ENCODE results near the gene ARID1B.

ARID1B gene

DNA sequence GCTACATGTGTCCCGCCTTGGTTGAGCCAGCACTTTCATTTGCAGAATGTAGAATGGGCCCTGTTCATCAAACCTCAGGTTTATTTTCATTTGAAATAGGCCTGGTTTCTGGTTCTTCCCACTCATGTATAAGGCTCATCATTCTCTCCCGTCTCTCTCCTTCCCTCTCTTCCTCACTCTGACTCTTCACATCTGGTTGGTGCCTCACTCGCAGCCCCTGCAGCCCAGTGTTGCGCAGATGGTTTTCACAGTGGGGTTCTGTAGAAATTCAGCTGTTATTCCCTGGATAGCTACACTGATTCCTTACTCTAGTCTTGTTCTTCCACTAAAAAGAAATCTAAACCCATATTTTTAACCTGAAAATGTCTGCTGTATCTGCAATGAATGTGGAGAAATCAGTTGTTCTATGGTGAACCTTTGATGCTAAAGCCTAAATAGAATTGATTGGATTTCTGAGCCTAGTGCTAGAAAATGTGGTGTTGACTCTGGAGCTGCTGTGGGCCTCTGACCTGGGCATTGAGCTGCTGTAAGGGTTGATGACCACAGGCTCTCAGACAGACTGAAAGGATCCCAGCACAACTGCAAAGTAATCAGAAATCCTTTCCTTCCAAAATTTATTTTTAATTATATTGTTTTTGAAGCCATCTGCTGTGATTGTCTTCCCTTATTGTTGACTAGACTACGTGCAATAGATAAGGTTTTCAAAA is 395.8 kb downstream of the ARID1B start:
- no peak overlapping the region for H3K4me3 Mint-ChIP-seq
- DNase-seq (ENCODE audit: low spot score in 2 of 2) (no peak), ATAC-seq (ENCODE audit: low read depth) (no peak)
- no peaks in the 10 kb centered on the region for H3K4me1 Mint-ChIP-seq
- H3K36me3 Mint-ChIP-seq, result peaks cover 17% of the 10 kb centered on the region
- H3K27ac Mint-ChIP-seq, result no peak overlapping the region
- no peaks in the 10 kb centered on the region for H3K9me3 Mint-ChIP-seq
- no peaks in the 10 kb centered on the region for H3K27me3 Mint-ChIP-seq

DNA sequence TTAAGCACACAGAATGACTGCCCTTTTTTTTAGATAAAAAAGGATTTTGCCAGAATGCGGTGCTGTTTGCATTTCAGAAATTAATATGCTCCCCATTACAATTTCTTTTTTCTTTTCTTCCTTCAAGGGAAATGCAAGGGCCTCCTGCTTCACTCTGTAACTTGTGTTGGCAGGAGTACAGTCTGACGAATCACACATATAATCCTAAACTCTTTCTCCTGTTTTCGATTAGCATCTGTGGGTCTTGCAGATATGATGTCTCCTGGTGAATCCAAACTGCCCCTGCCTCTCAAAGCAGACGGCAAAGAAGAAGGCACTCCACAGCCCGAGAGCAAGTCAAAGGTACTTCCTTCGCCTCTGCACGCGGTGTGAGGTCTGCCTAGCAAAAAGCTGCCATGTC is 396.6 kb downstream of the ARID1B start:
- Mint-ChIP-seq H3K36me3 (peaks cover 13% of the 10 kb centered on the region), H3K27ac (no peak overlapping the region), H3K4me1 (no peaks in the 10 kb centered on the region), H3K9me3 (no peaks in the 10 kb centered on the region), H3K4me3 (no peak overlapping the region), H3K27me3 (no peaks in the 10 kb centered on the region)
- no peak for DNase-seq (ENCODE audit: low spot score in 2 of 2)
- ATAC-seq (ENCODE audit: low read depth), result no peak

GRCh38 chr6:157174731-157175130 is 397.6 kb downstream of the ARID1B start:
- DNase-seq (ENCODE audit: low spot score in 2 of 2) (no peak), ATAC-seq (ENCODE audit: low read depth) (no peak)
- H3K27me3 Mint-ChIP-seq, result no peaks in the 10 kb centered on the region
- no peak overlapping the region for H3K27ac Mint-ChIP-seq
- peaks cover 13% of the 10 kb centered on the region for H3K36me3 Mint-ChIP-seq
- H3K4me1 Mint-ChIP-seq, result no peaks in the 10 kb centered on the region
- H3K9me3 Mint-ChIP-seq, result no peaks in the 10 kb centered on the region
- H3K4me3 Mint-ChIP-seq, result no peak overlapping the region

- Mint-ChIP-seq H3K36me3 (peaks cover 12% of the 10 kb centered on the region), H3K27ac (no peak overlapping the region), H3K27me3 (no peaks in the 10 kb centered on the region), H3K4me1 (no peaks in the 10 kb centered on the region), H3K4me3 (no peak overlapping the region), H3K9me3 (no peaks in the 10 kb centered on the region)
- ATAC-seq (ENCODE audit: low read depth) (no peak), DNase-seq (ENCODE audit: low spot score in 2 of 2) (no peak)
Measured at GRCh38 chr6:157177731-157178336, 400.7 kb downstream of the ARID1B start.

DNA sequence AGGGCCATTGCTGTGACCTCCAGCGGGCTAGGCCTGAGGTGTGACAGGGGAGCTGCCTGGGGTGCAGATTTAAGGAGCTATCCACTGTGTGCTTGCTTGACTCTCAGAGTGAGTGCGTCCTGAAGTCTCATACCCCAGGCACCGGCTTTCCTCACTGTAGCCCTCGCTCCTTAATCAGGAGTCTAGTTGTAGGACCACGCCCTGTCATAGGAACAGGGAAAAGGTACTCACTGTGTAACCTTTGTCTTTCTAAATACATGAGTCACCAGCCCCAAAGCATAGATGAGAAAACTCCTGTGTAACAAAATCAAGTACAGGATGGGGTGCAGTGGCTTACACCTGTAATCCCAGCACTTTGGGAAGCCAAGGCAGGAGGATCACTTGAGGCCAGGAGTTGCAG is 404.5 kb downstream of the ARID1B start:
- Mint-ChIP-seq H3K4me1 (no peaks in the 10 kb centered on the region), H3K9me3 (no peaks in the 10 kb centered on the region), H3K27ac (no peak overlapping the region), H3K4me3 (no peak overlapping the region), H3K27me3 (no peaks in the 10 kb centered on the region), H3K36me3 (peaks cover 13% of the 10 kb centered on the region)
- ATAC-seq (ENCODE audit: low read depth) (no peak), DNase-seq (ENCODE audit: low spot score in 2 of 2) (no peak)

DNA sequence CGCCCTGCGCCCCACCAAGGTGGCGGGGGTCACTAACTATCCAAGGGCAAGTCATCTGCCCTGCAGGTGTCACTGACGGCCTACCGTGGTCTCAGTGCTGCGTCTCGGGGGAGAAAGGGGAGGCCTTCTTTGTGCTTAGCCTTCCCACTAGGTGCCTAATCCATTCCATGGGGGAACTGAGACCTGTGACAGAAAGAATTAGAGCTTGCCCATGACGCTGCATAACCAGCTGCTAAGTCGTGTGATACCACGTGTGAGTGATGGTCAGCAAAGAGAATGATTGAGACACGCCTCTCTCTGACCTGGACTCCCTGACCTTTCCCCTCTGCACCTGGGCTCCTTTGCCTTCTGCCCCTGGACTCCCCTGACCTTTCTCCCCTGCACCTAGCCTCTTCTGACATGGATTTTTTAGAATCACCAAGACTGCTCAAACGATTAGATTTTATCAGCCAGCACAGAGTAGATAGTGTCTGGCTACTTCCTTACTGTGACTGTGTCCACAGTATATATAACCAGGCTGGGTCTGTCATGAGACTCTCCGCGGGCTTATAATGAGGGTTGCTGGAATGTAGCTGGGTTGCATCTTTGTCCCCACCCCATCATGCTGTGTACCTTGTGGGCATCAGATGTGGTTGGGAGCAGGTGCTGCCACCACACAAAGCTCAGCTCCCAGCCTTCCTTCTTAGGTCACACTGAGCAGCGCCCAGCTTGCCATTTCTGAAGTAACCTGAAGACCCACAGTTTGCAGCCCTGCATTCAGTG is 405.5 kb downstream of the ARID1B start:
- peaks cover 13% of the 10 kb centered on the region for H3K36me3 Mint-ChIP-seq
- H3K27me3 Mint-ChIP-seq, result no peaks in the 10 kb centered on the region
- no peak overlapping the region for H3K4me3 Mint-ChIP-seq
- peak overlapping the region; percentile 51 for H3K27ac Mint-ChIP-seq
- no peak for ATAC-seq (ENCODE audit: low read depth)
- no peak for DNase-seq (ENCODE audit: low spot score in 2 of 2)
- no peaks in the 10 kb centered on the region for H3K4me1 Mint-ChIP-seq
- H3K9me3 Mint-ChIP-seq, result no peaks in the 10 kb centered on the region

GRCh38 chr6:157184202-157185015 is 407.2 kb downstream of the ARID1B start:
- H3K4me1 Mint-ChIP-seq, result no peaks in the 10 kb centered on the region
- no peaks in the 10 kb centered on the region for H3K9me3 Mint-ChIP-seq
- peaks cover 13% of the 10 kb centered on the region for H3K36me3 Mint-ChIP-seq
- peak; percentile 84 for ATAC-seq (ENCODE audit: low read depth)
- no peak overlapping the region for H3K4me3 Mint-ChIP-seq
- H3K27me3 Mint-ChIP-seq, result no peaks in the 10 kb centered on the region
- peak; percentile 40 to 46 for DNase-seq (ENCODE audit: low spot score in 2 of 2)
- H3K27ac Mint-ChIP-seq, result peak overlapping the region; percentile 57

DNA sequence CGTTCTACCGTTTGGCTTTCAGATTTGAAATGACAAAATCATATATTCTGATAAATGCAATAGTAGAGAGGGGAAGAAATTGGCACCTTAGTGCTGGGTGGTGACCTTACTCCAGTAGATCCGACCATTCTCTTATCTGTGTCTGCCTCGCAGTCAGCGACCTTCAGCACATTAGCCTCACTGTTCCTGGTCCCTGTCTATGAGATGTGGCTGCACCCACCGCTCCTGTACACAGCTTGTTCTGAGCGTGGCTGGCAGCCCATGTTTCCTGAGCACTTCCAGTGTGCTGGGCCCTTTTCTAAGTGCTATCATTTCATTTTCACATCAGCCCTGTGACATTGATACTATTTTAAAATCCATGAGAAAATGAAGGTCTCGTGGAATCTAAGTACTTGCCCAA is 408.0 kb downstream of the ARID1B start:
- Mint-ChIP-seq H3K36me3 (peaks cover 15% of the 10 kb centered on the region), H3K27me3 (no peaks in the 10 kb centered on the region), H3K9me3 (no peaks in the 10 kb centered on the region), H3K4me1 (no peaks in the 10 kb centered on the region), H3K4me3 (no peak overlapping the region), H3K27ac (peak overlapping the region; percentile 57)
- DNase-seq (ENCODE audit: low spot score in 2 of 2) (no peak), ATAC-seq (ENCODE audit: low read depth) (no peak)

- no peaks in the 10 kb centered on the region for H3K27me3 Mint-ChIP-seq
- H3K27ac Mint-ChIP-seq, result no peak overlapping the region
- H3K4me3 Mint-ChIP-seq, result no peak overlapping the region
- H3K9me3 Mint-ChIP-seq, result no peaks in the 10 kb centered on the region
- ATAC-seq (ENCODE audit: low read depth), result no peak
- DNase-seq (ENCODE audit: low spot score in 2 of 2), result no peak
- peaks cover 2% of the 10 kb centered on the region for H3K4me1 Mint-ChIP-seq
- H3K36me3 Mint-ChIP-seq, result peaks cover 23% of the 10 kb centered on the region
Measured at GRCh38 chr6:157185986-157186385, 408.8 kb downstream of the ARID1B start.

GRCh38 chr6:157186785-157187181 is 409.6 kb downstream of the ARID1B start:
- ATAC-seq (ENCODE audit: low read depth), result no peak
- Mint-ChIP-seq H3K4me1 (peaks cover 2% of the 10 kb centered on the region), H3K4me3 (no peak overlapping the region), H3K27ac (no peak overlapping the region), H3K36me3 (peaks cover 30% of the 10 kb centered on the region), H3K27me3 (no peaks in the 10 kb centered on the region), H3K9me3 (no peaks in the 10 kb centered on the region)
- no peak for DNase-seq (ENCODE audit: low spot score in 2 of 2)

DNA sequence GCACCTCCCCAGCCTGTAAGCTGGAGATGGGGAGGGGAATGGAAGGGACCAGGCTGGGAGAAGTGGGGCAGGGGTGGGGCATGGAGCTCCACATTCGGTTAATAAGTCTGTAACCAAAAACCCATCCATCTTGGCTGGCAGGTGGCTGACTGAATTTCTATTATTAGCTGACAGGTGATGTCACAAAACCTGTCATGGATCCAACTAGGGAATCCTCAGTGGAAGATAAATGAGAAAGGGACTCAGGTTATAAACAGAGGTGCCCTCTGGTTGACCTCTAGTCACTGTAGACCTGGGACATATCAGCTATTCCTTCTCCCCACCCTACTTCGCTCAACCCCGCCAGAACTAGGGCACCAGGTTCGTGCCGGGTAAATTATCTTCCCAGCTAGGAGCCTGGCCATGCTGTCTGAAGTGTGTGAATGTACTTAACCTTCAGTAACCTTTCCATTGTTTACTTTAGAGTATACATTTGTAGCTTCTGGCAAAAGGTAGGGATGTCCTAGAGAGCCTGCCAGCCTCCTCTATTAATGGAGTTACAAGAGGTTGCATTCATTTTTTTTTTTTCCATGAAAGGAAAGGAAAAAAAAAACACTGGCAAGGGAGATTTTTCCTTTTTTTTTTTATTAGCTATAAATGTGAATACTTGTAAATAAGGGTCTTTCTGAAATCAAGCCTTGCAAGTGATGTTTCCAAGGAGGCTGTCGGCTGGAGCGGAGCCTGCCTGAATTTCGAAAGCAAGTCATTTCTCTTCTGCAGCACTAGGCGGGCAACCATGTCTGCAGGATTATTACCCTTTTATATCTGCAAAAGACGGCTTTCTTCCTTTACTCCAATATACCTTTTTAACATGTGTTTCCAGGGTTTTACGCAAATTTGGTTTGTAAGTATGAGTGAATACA is 410.3 kb downstream of the ARID1B start:
- ATAC-seq (ENCODE audit: low read depth), result no peak
- Mint-ChIP-seq H3K36me3 (peaks cover 31% of the 10 kb centered on the region), H3K27ac (no peak overlapping the region)

GRCh38 chr6:157188213-157188612 is 411.0 kb downstream of the ARID1B start:
- DNase-seq (ENCODE audit: low spot score in 2 of 2) (no peak), ATAC-seq (ENCODE audit: low read depth) (no peak)
- H3K9me3 Mint-ChIP-seq, result no peaks in the 10 kb centered on the region
- no peaks in the 10 kb centered on the region for H3K27me3 Mint-ChIP-seq
- H3K27ac Mint-ChIP-seq, result no peak overlapping the region
- H3K4me1 Mint-ChIP-seq, result peaks cover 2% of the 10 kb centered on the region
- H3K36me3 Mint-ChIP-seq, result peaks cover 33% of the 10 kb centered on the region
- H3K4me3 Mint-ChIP-seq, result no peak overlapping the region

More for the DNA sequence above, 410.3 kb downstream of the ARID1B start:
- no peak overlapping the region for H3K4me3 Mint-ChIP-seq
- no peaks in the 10 kb centered on the region for H3K9me3 Mint-ChIP-seq
- peaks cover 2% of the 10 kb centered on the region for H3K4me1 Mint-ChIP-seq
- DNase-seq (ENCODE audit: low spot score in 2 of 2), result no peak
- H3K27me3 Mint-ChIP-seq, result no peaks in the 10 kb centered on the region

- Mint-ChIP-seq H3K36me3 (peaks cover 31% of the 10 kb centered on the region), H3K27me3 (no peaks in the 10 kb centered on the region), H3K9me3 (no peaks in the 10 kb centered on the region), H3K4me3 (no peak overlapping the region), H3K27ac (no peak overlapping the region), H3K4me1 (peaks cover 2% of the 10 kb centered on the region)
- DNase-seq (ENCODE audit: low spot score in 2 of 2) (no peak), ATAC-seq (ENCODE audit: low read depth) (no peak)
Measured at GRCh38 chr6:157193443-157193996, 416.3 kb downstream of the ARID1B start.
